Umbilical cord (tissue), 2 donors: ENCODE data around the gene MCC. TPM values are rescaled to one million over a fixed set of nuclear protein-coding genes. Genes with fewer than 3 reads are reported as not detected.
A peak's percentile ranks its signal among the peaks of the same experiment; 100 is the strongest.

Source experiments
- DNase-seq: peaks from one replicate; pipeline ENCODE4 v3.0.0-alpha.2; 2015; ENCODE audit warnings: low spot score
- total RNA-seq: library from RNA; depleted of rRNA; stranded (reverse); fragments of >200 nt; gene quantifications from one replicate; pipeline ENCODE4 v1.2.3, GENCODE V29; 2014; ENCODE audit warnings: low replicate concordance; ENCODE audit not compliant: insufficient read depth

The MCC gene
- total RNA-seq, 1 donor from 2014 or later = 65.2 TPM

DNA sequence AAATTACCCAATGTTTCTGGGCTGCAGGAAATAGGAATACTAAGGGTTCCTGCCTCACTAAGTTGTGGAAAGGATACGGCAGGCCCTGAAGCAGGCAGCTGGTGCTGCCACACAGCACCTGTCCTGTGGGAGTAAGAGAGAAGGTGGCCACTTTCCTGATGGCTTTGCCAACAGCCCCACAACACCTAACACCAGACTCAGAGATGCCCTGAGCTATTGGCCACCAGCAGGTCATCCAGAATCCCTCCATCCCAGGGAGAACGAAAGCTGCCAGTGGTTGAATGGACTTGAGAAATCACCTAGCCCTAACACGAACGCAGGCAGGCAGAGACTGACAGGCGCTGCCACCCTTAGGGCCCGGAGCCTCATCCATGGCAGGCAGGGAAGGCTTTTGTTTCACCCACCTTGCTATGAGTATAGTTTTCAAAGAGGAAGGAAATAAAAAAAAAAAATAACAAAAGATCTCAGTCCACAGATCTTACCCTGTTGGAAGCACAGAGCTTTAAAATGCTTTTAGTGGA is 429.5 kb downstream of the MCC start:
- no peak for DNase-seq

GRCh38 chr5:113058269-113058668 is 430.0 kb downstream of the MCC start:
- no peak for DNase-seq

- DNase-seq = no peak
These were observed 430.7 kb downstream of the MCC start for GRCh38 chr5:113057557-113057984.

- no peak for DNase-seq
These were observed 431.3 kb downstream of the MCC start for GRCh38 chr5:113056988-113057387.

DNA sequence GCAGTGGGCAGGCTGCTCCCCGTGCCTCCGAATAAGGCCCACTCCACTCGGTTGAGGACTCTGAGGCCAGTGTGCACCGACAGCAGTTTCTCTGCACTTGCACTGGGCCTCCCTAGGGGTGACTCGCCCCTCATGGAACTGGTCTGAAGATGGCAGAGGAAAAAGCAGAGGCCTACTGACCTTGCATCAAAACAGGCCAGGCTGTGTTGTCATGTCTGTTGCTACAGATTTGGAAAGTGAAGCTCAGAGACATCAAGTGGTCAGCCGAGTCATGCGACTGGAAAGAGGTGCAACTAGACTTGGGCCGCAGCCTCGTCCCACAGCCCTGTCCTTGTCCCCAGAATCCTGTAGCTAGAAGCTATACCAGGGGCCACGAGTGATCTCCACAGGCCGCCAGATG is 433.4 kb downstream of the MCC start:
- DNase-seq = no peak

DNA sequence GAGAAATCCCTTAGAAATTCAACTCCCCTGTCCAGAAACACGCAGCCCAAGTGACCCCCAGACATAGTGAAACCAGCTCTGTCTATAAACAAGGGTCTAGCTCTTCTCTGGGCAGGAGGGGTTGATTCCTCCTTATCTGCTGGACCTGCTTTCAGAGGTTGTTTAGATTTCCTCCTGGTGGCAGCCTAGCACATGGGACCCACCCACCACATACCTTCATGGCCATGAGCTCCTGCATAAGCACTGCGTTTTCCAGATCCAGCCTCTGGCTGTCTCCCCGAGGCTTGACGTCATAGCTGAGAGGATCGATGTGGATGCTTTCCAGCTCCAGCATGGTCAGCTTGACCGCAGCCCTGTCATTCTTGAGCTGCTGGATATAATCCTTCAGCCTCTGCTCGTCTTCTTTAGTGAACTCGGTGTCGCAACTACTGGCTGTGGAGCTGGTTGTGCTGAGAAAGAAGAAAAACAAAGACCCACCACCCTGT is 434.7 kb downstream of the MCC start:
- peak; percentile 48 for DNase-seq

DNA sequence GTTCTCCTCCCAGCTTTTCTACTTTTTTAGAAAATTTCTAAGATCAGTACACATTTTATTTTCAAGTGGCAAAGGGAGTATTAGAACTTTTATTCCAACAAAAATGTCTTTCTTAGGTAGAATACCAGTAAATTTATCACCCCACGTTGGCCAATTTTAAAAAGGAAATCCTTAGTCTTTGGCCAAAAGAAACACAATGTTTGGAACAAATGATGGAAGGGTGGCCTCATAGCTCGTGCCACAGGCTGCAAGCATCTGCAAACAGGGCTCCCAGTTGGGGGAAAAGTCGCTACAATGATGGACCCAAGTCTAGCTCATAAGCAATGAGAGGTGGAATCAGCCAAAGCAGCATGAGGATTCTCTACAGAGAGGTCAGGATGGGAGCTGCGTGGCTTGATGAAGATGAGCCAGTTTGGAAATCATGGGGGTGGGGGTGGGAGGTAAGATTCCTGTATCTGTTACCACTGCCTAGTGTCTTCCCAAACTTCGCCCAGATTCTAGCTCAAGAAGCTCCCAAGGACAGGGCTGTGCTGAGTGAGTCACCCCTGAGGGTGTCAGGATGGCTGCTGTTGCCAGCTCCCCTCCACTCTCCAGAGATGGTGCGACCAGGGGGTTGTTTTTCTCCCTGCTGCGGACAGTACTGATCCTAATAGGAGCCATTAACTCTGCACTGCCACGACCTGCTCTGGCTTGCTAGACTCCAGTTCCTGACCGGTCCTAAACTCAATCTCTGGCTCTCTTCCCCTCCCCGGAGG is 436.0 kb downstream of the MCC start:
- DNase-seq = no peak

- DNase-seq = peak; percentile 75
These were observed 437.4 kb downstream of the MCC start for GRCh38 chr5:113050721-113051382.

DNA sequence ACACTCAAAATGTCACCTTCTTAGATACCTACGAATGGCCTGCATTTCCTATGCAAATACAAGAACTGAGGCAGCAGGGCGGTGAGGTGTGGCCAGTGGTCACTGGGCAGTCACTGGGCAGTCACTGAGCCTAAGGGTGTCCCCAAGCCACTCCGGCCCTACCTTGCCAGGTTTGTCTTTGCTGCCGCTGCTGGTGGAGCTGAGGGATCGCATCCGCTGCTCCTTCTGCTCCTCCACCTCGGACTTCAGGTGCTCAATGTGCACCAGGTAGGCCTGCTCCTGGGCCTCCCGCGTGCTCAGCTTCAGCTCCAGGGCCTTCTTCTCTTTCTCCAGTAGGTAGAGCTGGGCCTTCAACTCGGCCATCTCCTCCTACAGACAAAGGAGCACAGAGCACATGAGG is 439.3 kb downstream of the MCC start:
- no peak for DNase-seq

DNA sequence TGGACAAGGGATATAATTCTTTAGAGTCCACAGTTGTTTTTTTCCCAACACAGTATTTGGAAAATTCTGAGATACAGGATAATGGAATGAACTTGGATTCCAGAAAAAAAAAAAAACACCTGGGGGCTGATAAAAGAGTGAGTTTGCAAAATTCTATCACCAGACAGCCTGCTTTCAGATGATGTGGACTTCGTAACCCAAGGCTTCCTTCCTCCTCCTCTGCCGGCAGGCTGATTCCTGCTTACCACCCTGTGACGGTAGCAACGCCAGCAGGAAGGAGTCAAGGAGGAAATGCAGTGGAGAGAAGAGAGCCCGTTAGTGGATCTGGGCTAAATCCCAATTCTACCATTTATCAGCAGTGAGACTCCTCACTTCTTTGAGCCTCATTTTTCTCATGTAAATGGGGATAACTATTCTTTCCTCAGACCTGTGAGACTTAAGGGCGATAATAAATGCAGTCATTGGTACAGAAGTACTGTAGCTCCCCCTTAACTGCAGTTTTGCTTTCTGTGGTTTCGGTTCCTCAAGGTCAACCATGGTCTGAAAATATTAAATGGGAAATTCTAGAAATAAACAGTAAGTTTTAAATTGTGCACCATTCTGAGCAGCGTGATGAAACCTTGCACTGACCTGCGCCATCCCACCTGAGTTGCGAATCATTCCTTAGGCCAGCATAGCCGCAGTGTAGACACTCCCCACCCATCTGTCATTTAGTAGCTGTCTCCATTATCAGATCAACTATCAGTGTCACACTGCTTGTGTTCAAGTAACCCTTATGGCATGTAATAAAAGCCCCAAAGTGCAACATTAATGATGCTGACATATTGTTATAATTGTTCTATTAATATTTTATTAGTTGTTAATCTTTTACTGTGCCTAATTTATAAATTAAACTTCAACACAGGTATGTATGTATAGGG is 440.3 kb downstream of the MCC start:
- peak; percentile 33 for DNase-seq

GRCh38 chr5:113047234-113047633 is 441.0 kb downstream of the MCC start:
- no peak for DNase-seq

GRCh38 chr5:113044776-113045465 is 443.3 kb downstream of the MCC start:
- peak; percentile 82 for DNase-seq

DNA sequence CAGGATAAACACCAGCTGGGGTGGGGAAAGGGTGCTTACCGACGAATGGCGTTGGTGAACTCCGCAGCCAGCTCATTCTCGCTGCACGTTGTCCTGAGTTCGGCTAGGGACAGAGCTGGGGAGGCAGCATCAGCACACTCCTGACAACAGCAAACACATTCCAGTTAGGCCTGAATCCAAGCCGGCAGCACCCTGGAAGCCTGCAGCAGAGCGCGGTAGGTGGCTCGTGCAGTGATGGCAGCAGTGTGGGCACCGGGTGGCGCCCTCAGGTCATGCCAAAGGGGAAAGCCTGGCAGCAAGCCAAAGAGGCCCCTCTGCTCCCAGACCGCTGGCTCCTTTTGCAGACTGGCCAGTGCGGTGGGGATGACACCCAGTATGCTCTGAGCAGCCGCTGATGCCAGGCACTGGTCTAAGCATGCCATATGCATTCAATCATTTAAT is 444.7 kb downstream of the MCC start:
- no peak for DNase-seq

DNA sequence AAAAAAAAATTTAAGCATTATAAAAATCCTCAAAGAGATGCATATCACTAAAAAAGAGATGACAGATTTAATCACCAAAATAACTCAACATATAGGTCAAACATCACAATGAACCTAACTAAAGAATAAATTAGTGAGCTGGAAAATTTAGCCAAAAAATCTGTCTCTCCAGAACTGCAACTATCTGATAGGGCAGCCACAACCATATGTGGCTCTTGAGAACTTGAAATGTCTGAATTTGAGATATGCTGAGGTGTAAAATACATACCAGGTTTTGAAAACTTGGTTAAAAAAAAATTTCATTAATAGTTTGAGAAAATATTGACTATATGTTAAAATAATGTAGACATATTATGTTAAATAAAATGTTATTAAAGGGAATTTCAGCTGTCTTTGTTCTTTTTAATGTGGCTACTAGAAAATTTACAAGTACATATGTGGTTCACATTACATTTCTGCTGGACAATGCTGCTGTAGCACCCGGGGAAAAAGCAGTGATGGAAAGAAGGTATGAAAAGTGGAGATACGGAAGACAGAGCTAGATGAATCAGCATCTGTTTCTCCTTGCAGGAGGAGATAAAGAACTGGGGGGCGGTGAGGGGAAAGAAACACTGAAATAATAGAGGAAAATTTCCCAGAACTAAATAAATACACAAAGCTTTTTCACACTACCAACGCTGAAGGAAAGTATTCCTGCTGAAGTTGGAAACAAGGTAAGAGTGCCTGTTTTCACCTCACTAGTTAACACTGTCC is 445.6 kb downstream of the MCC start:
- DNase-seq = no peak

- DNase-seq = peak; percentile 82
These were observed 447.5 kb downstream of the MCC start for GRCh38 chr5:113040672-113041260.

- no peak for DNase-seq
These were observed 448.3 kb downstream of the MCC start for GRCh38 chr5:113039934-113040285.

DNA sequence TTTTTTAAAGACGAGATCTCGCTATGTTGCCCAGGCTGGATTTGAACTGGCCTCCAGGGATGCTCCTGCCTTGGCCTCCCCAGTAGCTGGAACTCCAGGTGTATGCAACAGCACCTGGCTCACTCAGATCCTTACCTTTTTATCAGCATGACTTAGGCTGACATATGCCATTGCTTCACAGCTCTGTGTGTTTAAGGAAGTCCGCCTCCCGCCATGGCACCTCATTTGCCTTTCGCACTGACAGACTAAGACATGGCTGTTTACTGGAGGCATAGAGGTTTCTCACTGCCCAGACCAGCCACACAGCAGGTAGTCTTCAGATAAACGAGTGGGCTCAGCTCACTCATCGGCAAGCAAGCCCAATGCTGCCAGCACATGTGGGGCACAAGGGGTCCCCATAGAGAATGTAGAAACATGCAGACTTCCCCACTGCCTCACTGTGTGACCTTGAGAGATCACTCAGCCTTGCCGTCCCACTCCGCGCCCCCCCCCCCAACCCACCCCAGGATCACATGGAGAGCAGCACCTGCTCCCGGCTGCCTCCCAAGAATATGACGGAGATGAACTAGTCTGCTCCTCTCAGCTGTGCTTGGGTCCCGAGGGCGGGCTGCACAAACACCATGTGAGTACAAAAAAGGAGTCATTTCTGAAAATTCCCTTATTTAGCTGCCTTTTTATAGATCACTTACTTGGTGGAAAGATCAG is 448.9 kb downstream of the MCC start:
- DNase-seq = no peak

GRCh38 chr5:113038714-113039113 is 449.5 kb downstream of the MCC start:
- no peak for DNase-seq

- DNase-seq = no peak
These were observed 450.1 kb downstream of the MCC start for GRCh38 chr5:113038136-113038535.
